ENCODE results near the gene B4GALT6.

B4GALT6 gene

DNA sequence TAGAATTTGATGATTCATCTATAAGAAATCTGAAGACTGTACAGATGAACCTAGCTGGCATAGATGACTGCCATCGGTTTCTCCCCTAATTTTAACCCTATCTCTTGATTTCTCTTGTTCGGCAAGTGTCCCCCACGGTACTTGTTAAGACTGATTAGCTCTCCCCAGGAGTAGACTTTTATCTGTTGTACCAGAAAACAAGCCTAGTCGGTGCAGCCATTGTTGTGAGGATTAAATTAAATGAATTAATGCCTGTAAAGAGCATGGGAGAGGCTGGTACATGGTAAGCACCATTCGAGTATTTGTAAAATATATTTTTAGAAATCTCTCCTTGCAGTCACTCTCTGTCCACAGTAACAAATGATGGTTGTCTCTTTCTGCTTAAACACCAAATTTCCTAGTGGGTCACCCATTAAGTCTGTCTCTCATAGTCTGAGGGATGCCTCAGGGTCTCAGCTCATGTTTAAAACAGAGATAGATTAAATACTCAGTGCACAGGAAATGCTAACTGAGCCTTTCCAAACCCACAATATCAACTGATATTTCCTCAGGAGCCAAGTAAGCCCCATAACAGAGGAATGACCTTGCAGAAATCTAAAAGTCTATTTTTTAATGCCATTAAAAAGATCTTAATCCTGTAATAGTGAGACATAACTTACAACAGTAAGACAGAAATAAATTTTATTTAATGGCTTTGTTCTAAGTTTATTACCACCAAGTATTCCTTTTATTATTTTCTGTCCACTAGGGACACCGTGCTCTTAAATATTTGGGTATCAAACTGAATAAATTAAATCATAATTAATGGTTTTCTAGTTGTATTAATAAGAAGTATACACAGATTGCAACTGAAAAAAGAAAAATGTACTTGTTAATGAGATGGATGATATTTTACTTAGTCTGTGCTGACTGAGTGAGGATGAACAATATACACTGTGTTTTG is 2.9 kb upstream of the B4GALT6 start:
- Histone ChIP-seq H3K4me1 (ENCODE audit: control insufficient read depth, insufficient read depth, low read length) (peaks cover 12% of the 10 kb centered on the region), H3K36me3 (ENCODE audit: control insufficient read depth, insufficient read depth, low read length, severe bottlenecking) (no peaks in the 10 kb centered on the region), H3K27me3 (replicated peaks; ENCODE audit: control insufficient read depth, insufficient read depth, low read length) (no peaks in the 10 kb centered on the region), H3K4me3 (ENCODE audit: low read length) (no peak overlapping the region), H3K9me3 (ENCODE audit: control insufficient read depth, low read length) (no peaks in the 10 kb centered on the region), H3K9ac (ENCODE audit: low read length) (no peak overlapping the region)
- DNase-seq (ENCODE audit: low read depth): no peak

DNA sequence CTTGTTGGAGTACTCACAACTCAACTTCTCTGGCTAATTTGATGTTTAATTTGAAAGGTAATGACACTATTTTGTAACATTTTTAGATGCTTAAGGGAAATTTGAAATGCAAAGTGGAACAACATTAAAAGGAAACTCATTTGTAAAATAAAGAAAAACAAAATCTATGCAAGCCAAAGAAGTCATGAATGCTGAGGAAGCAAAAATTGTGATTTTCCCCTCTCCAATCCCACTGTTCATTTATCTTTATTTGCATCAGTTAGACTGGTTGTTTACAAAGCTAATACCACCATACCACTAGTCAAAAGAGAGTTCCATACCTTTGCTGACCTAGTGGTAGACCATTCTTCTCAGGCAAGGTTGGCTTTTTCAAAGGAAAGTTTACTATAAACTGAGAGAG is 2.2 kb upstream of the B4GALT6 start:
- Histone ChIP-seq H3K4me1 (ENCODE audit: control insufficient read depth, insufficient read depth, low read length) (peaks cover 12% of the 10 kb centered on the region), H3K9ac (ENCODE audit: low read length) (no peak overlapping the region), H3K4me3 (ENCODE audit: low read length) (no peak overlapping the region), H3K9me3 (ENCODE audit: control insufficient read depth, low read length) (no peaks in the 10 kb centered on the region), H3K36me3 (ENCODE audit: control insufficient read depth, insufficient read depth, low read length, severe bottlenecking) (no peaks in the 10 kb centered on the region), H3K27me3 (replicated peaks; ENCODE audit: control insufficient read depth, insufficient read depth, low read length) (no peaks in the 10 kb centered on the region)
- no peak for DNase-seq (ENCODE audit: low read depth)

DNA sequence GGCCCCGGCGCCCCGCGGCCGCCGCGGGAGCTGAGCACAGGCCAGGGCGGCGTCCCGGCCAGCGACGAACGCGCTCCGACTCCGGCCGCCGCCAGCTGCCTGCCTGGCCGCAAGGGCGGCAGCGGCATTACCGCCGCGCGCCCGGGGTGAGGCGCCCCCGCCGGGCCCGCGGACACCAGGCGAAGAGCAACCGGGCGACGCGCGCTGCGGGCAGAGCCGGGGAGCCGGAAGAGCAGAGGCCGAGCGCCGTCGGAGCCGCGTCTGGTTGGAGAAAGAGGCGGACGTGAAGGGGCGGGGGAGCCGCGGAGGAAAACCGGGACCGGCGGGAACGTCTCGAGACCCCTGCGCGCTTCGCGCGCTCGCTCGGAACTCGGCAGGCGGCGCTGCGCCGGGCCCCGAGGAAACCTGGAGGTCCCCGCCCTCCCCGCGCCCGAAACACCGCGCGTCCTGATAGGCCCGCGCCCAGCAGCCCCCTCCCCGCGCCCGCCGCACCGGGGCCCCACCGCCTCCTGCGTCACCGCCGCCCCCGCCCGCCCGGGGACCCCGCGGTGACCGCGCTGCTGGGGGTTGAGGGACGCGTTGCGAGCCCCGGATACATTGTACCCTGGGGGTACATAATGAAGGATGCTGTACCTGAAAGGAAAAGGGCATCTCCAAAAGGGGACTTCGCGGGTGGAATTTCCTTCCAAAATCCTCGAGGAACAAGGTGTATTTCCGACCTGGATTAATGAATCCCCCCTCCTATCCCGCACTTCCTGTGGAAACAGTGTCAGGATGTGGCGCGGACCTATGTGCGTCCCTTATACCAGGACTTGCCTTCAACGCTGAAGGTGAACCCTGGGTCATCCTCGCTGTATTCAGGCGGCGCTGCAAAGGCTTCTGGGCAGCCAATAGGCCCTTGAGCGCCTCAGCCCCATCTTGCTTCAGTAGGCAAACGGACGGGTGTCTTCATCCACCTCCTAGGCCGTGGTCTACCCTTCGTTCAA is 1.0 kb upstream of the B4GALT6 start:
- H3K4me1 ChIP-seq (ENCODE audit: control insufficient read depth, insufficient read depth, low read length): peaks cover 17% of the 10 kb centered on the region
- peak overlapping the region; percentile 89 for H3K4me3 ChIP-seq (ENCODE audit: low read length)
- H3K9me3 ChIP-seq (ENCODE audit: control insufficient read depth, low read length): no peaks in the 10 kb centered on the region
- H3K9ac ChIP-seq (ENCODE audit: low read length): peak overlapping the region; percentile 85
- H3K36me3 ChIP-seq (ENCODE audit: control insufficient read depth, insufficient read depth, low read length, severe bottlenecking): no peaks in the 10 kb centered on the region
- no peaks in the 10 kb centered on the region for H3K27me3 ChIP-seq (replicated peaks; ENCODE audit: control insufficient read depth, insufficient read depth, low read length)
- peak; percentile 73 for DNase-seq (ENCODE audit: low read depth)

DNA sequence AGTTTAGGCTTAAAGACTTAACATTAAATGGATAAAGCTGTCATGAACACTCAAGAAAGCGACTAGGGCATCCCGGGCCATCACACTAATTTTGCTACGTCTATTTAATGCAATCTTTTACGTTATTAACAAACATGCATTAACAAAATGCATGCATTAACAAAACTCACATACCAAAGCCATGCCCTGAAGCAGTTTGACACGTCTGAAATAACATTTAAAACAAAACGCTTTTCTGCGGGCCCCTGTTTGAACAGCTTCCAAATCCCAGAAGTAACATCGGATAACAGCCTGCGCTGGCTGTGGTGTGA is 458 bp downstream of the B4GALT6 start:
- Histone ChIP-seq H3K4me1 (ENCODE audit: control insufficient read depth, insufficient read depth, low read length) (peaks cover 31% of the 10 kb centered on the region), H3K9ac (ENCODE audit: low read length) (peak overlapping the region; percentile 85), H3K4me3 (ENCODE audit: low read length) (peak overlapping the region; percentile 89), H3K36me3 (ENCODE audit: control insufficient read depth, insufficient read depth, low read length, severe bottlenecking) (no peaks in the 10 kb centered on the region), H3K27me3 (replicated peaks; ENCODE audit: control insufficient read depth, insufficient read depth, low read length) (no peaks in the 10 kb centered on the region), H3K9me3 (ENCODE audit: control insufficient read depth, low read length) (no peaks in the 10 kb centered on the region)
- no peak for DNase-seq (ENCODE audit: low read depth)

DNA sequence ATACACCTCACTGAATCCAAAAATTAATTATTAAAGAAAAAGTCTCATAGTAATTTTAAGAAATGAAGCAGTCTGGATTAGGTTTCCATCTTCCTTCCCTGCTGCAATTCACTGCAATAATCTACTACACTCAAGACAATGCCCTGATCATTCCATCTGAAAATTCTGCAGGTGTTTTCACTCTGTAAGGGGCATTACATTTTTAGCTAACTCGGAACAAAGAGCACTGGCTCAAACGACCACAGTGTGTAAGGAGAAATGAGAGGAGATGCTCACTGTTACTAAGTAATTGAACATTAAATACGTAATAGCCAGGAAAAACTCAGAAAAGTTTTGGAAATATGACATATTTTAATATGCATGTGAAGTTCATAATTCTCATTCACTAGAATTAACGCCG is 1.3 kb downstream of the B4GALT6 start:
- H3K9ac ChIP-seq (ENCODE audit: low read length): no peak overlapping the region
- H3K4me1 ChIP-seq (ENCODE audit: control insufficient read depth, insufficient read depth, low read length): peaks cover 36% of the 10 kb centered on the region
- H3K27me3 ChIP-seq (replicated peaks; ENCODE audit: control insufficient read depth, insufficient read depth, low read length): no peaks in the 10 kb centered on the region
- H3K9me3 ChIP-seq (ENCODE audit: control insufficient read depth, low read length): no peaks in the 10 kb centered on the region
- DNase-seq (ENCODE audit: low read depth): no peak
- H3K36me3 ChIP-seq (ENCODE audit: control insufficient read depth, insufficient read depth, low read length, severe bottlenecking): no peaks in the 10 kb centered on the region
- H3K4me3 ChIP-seq (ENCODE audit: low read length): no peak overlapping the region

DNA sequence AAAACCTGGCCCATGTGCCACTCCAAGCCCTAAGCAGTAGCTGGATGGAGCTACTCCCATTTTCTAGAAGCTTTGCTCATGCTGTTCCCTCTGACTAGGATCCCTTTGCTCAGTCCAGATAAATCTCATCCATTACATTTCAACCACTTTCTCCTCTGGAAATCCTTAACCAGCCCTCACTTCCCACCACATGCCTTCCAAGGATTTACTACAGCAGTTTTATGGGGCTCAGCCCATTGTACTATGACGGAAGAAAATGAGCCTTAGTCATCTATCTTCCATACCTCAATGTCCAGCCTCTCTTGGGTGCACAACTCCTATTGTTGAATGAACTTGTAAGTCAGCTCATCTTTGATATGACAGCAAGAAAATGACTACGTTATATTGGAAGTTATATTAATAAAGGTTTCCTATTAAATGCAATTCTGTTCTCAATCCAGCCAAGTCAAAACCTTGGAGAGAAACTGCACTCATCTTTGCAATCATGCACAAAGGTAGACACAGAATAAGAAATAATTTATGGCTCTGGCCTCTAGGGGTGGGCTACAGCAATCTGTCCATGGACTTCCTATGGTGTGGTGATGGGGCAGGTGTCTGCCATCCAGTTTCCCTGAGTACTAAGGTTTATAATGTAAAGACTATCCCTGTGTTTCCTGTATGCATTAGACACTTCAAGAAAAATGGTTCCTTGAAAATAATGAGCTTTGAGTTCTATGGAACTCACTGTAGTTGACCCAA is 3.4 kb downstream of the B4GALT6 start:
- H3K27me3 ChIP-seq (replicated peaks; ENCODE audit: control insufficient read depth, insufficient read depth, low read length): no peaks in the 10 kb centered on the region
- H3K9me3 ChIP-seq (ENCODE audit: control insufficient read depth, low read length): no peaks in the 10 kb centered on the region
- peaks cover 36% of the 10 kb centered on the region for H3K4me1 ChIP-seq (ENCODE audit: control insufficient read depth, insufficient read depth, low read length)
- no peak overlapping the region for H3K9ac ChIP-seq (ENCODE audit: low read length)
- no peak for DNase-seq (ENCODE audit: low read depth)
- no peaks in the 10 kb centered on the region for H3K36me3 ChIP-seq (ENCODE audit: control insufficient read depth, insufficient read depth, low read length, severe bottlenecking)
- H3K4me3 ChIP-seq (ENCODE audit: low read length): no peak overlapping the region

DNA sequence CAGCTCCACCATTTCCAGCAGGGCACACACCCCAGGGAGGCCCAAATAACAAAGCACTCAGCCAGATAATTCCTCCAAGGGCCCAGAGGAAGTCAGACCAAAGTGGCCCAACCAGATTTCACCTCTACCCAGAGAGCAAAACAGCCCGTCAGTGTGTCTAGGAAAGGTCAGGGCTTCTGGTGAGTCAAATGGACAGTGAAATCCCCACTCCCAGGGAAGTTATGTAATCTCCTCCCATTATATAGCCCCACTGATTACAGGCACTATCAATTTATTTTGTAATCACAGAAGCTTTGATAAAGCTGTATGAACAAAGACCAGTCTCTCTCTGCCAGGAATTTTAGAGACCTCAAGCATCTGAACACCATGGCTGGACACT is 4.0 kb downstream of the B4GALT6 start:
- Histone ChIP-seq H3K36me3 (ENCODE audit: control insufficient read depth, insufficient read depth, low read length, severe bottlenecking) (no peaks in the 10 kb centered on the region), H3K27me3 (replicated peaks; ENCODE audit: control insufficient read depth, insufficient read depth, low read length) (no peaks in the 10 kb centered on the region), H3K9me3 (ENCODE audit: control insufficient read depth, low read length) (no peaks in the 10 kb centered on the region), H3K4me1 (ENCODE audit: control insufficient read depth, insufficient read depth, low read length) (peaks cover 31% of the 10 kb centered on the region), H3K4me3 (ENCODE audit: low read length) (no peak overlapping the region), H3K9ac (ENCODE audit: low read length) (no peak overlapping the region)
- DNase-seq (ENCODE audit: low read depth): no peak

DNA sequence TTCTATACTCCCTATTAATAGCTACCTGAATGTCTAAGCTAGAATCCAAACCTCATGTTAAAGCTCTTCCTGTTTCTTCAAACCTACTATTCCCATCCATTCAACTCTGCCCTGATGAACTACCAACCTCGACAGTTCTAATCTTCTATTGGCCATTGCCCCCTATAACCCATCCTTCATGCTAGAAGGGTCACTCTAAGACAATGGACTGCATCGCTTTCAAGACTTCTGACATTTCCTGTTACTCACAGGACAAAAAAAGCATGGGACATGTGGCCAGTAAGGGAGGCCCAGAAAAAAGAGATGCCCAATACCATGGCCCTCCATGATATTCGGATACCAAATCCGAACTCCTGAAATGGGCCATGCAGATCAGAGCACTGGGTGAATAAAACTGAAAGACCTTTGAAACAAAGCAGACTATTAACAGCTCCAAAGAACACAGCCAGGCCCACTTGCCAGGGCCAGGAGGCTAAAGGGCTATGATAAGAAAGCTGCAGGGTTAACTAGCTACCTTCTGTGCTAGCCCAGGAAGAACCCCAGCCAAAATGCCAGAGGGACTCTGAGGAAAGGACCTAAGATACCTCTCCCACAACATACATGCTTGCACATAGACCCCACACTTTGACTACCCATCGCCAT is 4.5 kb downstream of the B4GALT6 start:
- Histone ChIP-seq H3K9me3 (ENCODE audit: control insufficient read depth, low read length) (no peaks in the 10 kb centered on the region), H3K9ac (ENCODE audit: low read length) (no peak overlapping the region), H3K36me3 (ENCODE audit: control insufficient read depth, insufficient read depth, low read length, severe bottlenecking) (no peaks in the 10 kb centered on the region), H3K4me1 (ENCODE audit: control insufficient read depth, insufficient read depth, low read length) (peaks cover 31% of the 10 kb centered on the region), H3K27me3 (replicated peaks; ENCODE audit: control insufficient read depth, insufficient read depth, low read length) (no peaks in the 10 kb centered on the region), H3K4me3 (ENCODE audit: low read length) (peak overlapping the region; percentile 28)
- no peak for DNase-seq (ENCODE audit: low read depth)

DNA sequence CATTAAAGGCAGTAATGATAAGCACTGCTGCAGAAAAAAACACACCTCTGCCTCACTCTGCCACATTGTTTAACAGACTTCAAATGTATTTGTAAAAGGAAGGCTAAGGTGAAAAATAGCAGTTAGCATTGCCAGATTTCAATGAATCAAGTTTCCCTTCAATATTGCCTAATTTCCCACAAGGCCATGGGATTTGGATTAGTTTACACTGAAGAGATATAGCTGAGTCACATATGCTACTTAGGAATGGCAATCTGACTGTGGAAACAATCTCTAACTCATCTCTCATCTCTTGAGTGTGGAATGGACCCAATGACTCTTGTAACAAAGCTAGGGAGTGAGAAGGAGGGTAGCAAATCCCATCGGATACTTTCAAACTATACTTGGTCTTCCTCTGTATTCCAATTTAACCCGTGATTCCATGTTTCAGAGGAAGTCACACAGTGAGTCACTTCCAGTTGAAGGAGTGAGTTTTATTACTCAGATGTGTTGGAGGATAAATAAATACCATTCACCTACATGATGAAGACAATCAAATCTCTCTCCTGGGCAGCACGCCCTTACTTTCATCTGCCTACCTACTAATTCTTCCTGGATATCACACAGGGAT is 5.1 kb downstream of the B4GALT6 start:
- DNase-seq (ENCODE audit: low read depth): no peak
- H3K9ac ChIP-seq (ENCODE audit: low read length): no peak overlapping the region
- peak overlapping the region; percentile 28 for H3K4me3 ChIP-seq (ENCODE audit: low read length)
- H3K36me3 ChIP-seq (ENCODE audit: control insufficient read depth, insufficient read depth, low read length, severe bottlenecking): no peaks in the 10 kb centered on the region
- no peaks in the 10 kb centered on the region for H3K27me3 ChIP-seq (replicated peaks; ENCODE audit: control insufficient read depth, insufficient read depth, low read length)
- peaks cover 31% of the 10 kb centered on the region for H3K4me1 ChIP-seq (ENCODE audit: control insufficient read depth, insufficient read depth, low read length)
- no peaks in the 10 kb centered on the region for H3K9me3 ChIP-seq (ENCODE audit: control insufficient read depth, low read length)

DNA sequence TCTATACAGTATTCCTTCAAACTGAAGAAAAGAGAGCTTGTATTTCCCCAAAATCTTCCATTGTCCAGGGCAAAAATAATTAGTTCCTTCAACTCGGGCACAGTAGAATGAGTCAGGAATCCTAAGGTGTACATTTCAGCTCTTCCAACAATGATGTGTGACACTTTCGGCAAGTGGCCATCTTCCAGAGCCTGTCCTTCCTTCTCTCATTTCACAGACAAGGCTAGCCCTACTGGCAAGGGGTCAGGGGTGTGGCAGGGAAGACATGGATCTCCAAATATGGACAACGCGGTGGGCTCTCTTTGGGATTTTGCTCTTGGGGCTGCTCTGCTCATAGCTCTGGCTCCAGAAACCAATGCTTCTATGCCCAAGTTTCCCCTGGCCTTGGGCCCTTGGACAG is 6.0 kb downstream of the B4GALT6 start:
- DNase-seq (ENCODE audit: low read depth): no peak
- no peak overlapping the region for H3K9ac ChIP-seq (ENCODE audit: low read length)
- H3K9me3 ChIP-seq (ENCODE audit: control insufficient read depth, low read length): no peaks in the 10 kb centered on the region
- no peak overlapping the region for H3K4me3 ChIP-seq (ENCODE audit: low read length)
- no peaks in the 10 kb centered on the region for H3K36me3 ChIP-seq (ENCODE audit: control insufficient read depth, insufficient read depth, low read length, severe bottlenecking)
- peaks cover 24% of the 10 kb centered on the region for H3K4me1 ChIP-seq (ENCODE audit: control insufficient read depth, insufficient read depth, low read length)
- H3K27me3 ChIP-seq (replicated peaks; ENCODE audit: control insufficient read depth, insufficient read depth, low read length): no peaks in the 10 kb centered on the region
